ENCODE results near the gene ST7.

GRCh38 chr7:117149692-117150091 is 196.4 kb downstream of the ST7 start:
- TF ChIP-seq GATA3 (IDR thresholded peaks at IDR 0.05; ENCODE audit: low read depth, low read length): no peak
- peak; percentile 10; the same call in 1 of the 2 replicates for TF ChIP-seq GATA2 (IDR thresholded peaks at IDR 0.05; ENCODE audit: low read depth, low read length)

Measured in SH-SY5Y (cell line).